ENCODE data around the gene TMEM108.

The TMEM108 gene

DNA sequence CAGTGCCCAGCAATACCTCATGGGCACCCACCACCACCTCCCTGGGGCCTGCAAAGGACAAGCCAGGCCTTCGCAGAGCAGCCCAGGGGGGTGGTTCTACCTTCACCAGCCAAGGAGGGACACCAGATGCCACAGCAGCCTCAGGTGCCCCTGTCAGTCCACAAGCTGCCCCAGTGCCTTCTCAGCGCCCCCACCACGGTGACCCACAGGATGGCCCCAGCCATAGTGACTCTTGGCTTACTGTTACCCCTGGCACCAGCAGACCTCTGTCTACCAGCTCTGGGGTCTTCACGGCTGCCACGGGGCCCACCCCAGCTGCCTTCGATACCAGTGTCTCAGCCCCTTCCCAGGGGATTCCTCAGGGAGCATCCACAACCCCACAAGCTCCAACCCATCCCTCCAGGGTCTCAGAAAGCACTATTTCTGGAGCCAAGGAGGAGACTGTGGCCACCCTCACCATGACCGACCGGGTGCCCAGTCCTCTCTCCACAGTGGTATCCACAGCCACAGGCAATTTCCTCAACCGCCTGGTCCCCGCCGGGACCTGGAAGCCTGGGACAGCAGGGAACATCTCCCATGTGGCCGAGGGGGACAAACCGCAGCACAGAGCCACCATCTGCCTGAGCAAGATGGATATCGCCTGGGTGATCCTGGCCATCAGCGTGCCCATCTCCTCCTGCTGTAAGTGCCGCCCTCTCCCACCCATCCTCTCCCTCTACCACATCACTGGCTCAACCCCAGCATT lies 342.5 kb downstream of the TMEM108 start:
- no peak for DNase-seq (ENCODE audit: low read depth in 3 of 3, low spot score in 1 of 3)

- no peak for DNase-seq (ENCODE audit: low read depth in 3 of 3, low spot score in 1 of 3)
Observed at GRCh38 chr3:133381346-133382109, 343.3 kb downstream of the TMEM108 start.

- no peak for DNase-seq (ENCODE audit: low read depth in 3 of 3, low spot score in 1 of 3)
Observed at GRCh38 chr3:133383175-133383574, 345.0 kb downstream of the TMEM108 start.

- no peak for DNase-seq (ENCODE audit: low read depth in 3 of 3, low spot score in 1 of 3)
Observed at GRCh38 chr3:133383741-133384140, 345.6 kb downstream of the TMEM108 start.

DNA sequence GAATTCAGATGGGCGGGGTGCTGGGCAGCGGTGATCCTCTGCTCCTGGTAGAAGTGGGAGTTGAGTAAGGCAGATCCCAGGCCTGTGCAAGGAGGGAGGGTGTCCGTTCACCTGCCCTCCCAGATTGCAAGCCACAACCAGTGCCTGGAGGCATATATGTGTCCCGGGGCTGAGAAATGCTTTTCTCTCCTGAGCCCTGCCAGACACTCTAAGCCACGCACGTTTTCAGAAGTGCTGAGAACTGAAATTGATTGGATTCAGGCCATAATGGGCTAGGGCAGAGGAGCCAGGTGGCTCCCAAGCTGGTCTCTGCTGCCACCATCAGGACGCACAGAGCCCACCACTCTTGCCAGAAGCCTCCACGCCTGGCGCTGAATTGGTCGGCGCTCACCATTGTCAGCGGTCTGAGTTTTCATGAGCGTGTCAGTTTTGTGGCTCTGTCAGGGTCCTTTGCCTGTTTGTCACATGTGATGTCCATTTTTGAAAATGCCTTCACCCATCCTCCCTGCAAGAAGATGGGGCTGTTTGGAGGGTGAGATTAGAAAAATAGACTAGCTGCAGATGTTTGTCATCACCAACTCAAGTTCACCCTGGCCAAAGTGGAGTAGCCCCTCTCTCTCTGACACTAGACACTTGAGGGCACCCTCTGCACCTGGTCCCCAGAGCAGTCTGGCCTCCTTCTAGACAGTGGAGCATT lies 346.3 kb downstream of the TMEM108 start:
- no peak for DNase-seq (ENCODE audit: low read depth in 3 of 3, low spot score in 1 of 3)

DNA sequence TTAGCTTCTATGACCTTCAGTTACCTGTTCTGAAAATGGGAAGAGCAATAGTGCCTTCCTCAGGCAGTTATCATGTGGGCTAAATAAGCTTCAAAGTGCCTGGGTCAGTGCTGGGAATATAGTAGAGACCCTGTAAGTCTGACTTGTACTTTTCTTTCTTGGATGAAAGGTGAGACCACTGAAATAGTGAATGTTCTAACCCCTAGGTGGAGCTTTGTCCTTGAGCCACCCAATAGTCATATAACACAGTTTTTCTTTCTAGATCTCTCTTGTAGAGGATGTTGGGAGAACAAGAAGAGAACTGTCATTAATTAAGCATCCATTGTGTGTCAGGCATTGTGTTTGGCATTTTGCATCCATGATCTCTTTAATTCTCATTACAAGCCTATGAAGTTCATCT lies 348.7 kb downstream of the TMEM108 start:
- no peak for DNase-seq (ENCODE audit: low read depth in 3 of 3, low spot score in 1 of 3)

GRCh38 chr3:133387341-133387740 lies 349.1 kb downstream of the TMEM108 start:
- no peak for DNase-seq (ENCODE audit: low read depth in 3 of 3, low spot score in 1 of 3)

- DNase-seq (ENCODE audit: low read depth in 3 of 3, low spot score in 1 of 3), result no peak
Observed at GRCh38 chr3:133388696-133389395, 350.7 kb downstream of the TMEM108 start.

GRCh38 chr3:133390715-133391114 lies 352.5 kb downstream of the TMEM108 start:
- no peak for DNase-seq (ENCODE audit: low read depth in 3 of 3, low spot score in 1 of 3)

DNA sequence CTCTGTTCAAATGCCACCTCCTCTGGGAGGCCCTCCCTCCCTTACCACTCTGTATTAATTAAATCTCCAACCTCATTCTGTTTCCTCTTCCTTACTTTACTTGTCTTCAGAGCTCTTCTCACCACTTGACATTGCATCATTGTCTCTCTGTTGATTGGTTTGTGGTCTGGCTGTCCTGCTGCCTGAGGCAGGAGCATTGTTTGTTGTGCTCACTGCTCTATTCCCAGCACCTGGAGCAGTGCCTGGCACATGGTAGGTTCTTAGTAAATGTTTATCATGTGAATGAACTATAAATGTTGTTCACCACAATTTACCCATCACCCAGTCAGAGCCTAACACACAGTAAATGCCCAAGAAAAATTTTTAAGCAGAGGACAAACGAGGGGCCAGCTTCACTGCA lies 355.0 kb downstream of the TMEM108 start:
- DNase-seq (ENCODE audit: low read depth in 3 of 3, low spot score in 1 of 3), result no peak

GRCh38 chr3:133393691-133394474 lies 355.7 kb downstream of the TMEM108 start:
- DNase-seq (ENCODE audit: low read depth in 3 of 3, low spot score in 1 of 3), result no peak

GRCh38 chr3:133394561-133395311 lies 356.5 kb downstream of the TMEM108 start:
- DNase-seq (ENCODE audit: low read depth in 3 of 3, low spot score in 1 of 3), result no peak

DNA sequence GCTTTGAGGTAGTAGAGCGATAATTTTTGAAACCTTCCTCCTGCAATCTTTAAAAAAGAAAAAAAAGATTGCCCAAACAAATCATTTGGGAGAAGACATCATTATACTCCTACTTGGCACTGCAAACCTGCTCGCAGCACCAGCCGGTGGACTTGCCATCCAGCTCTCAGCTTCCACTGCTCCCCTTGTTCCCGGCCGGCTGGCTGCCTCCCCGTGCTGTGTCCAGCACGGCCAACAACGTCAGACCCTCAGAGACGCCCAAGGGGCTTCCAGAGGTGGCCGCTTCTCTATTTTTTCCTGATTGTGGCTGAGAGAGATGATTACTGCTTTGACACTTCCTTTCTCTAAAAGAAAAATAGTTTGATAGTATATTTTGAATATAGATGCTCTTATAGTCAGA lies 358.7 kb downstream of the TMEM108 start:
- DNase-seq (ENCODE audit: low read depth in 3 of 3, low spot score in 1 of 3), result no peak

- no peak for DNase-seq (ENCODE audit: low read depth in 3 of 3, low spot score in 1 of 3)
Observed at GRCh38 chr3:133400006-133400515, 361.9 kb downstream of the TMEM108 start, which contains the start of gene BFSP2. BFSP2 (plus strand) TSS chr3:133400056; CDS start chr3:133400084, 28 bp downstream.

DNA sequence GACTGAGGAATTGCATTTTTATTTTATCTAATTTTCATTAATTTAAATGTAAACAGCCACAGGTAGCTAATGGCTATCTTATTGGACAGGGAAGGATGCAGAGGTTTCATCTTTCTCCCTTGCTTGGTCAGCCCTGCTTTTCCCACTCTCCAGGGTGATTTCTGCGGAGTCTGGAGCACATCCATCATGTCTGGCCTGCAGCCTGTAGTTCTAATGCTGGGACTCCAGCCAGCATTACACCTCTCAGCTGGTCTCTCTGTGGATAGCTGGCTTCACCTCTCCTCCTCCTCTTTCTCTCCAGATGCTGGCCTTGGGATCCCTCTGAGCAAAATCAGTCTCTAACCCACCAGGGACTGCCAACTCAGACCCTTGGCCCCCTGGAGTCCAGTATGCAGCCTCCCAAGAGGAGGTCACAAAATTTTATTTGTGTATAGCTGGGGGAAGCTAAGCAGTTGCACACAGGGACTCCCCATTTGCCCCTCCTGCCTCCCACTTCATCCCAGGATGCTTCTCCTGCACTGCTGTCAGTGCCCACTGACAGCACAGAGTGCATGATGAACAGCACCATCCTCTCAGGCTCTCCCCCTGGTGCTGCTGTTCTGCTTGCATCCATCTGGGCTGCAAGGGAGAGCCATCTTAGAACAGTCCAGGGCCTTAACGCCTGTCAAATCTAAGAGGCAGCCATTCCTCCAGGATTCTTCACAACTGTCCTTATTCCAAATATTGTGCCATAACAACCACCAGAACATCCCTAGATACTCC lies 363.4 kb downstream of the TMEM108 start:
- no peak for DNase-seq (ENCODE audit: low read depth in 3 of 3, low spot score in 1 of 3)

- no peak for DNase-seq (ENCODE audit: low read depth in 3 of 3, low spot score in 1 of 3)
Observed at GRCh38 chr3:133404920-133405319, 366.7 kb downstream of the TMEM108 start.

DNA sequence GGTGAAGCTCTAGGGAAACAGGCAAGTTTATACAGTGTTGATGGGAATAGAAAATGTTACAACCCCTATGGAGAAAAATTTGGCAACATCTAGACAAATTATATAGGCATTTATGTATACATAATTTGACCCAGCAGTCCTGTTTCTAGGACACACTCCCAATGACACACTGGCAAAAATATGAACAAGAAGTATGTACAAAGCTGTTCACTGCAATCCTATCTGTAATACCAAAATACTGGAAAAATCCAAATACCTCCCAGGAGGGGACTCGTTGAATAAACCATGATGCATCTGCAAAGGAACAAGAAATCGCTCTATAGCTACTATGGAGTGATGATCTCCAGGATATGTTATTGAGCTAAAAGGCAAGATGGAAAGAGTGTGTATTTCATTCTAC lies 370.2 kb downstream of the TMEM108 start:
- DNase-seq (ENCODE audit: low read depth in 3 of 3, low spot score in 1 of 3), result no peak

- DNase-seq (ENCODE audit: low read depth in 3 of 3, low spot score in 1 of 3), result no peak
Observed at GRCh38 chr3:133408961-133409360, 370.8 kb downstream of the TMEM108 start.
